NCI-H446 (cell line): ENCODE measurements around the gene PER2.

Experiments used
- DNase-seq, 2 experiments: peaks; one replicate each; lab custom pipeline; 2025; lab: John Stamatoyannopoulos, UW

PER2 gene

DNA sequence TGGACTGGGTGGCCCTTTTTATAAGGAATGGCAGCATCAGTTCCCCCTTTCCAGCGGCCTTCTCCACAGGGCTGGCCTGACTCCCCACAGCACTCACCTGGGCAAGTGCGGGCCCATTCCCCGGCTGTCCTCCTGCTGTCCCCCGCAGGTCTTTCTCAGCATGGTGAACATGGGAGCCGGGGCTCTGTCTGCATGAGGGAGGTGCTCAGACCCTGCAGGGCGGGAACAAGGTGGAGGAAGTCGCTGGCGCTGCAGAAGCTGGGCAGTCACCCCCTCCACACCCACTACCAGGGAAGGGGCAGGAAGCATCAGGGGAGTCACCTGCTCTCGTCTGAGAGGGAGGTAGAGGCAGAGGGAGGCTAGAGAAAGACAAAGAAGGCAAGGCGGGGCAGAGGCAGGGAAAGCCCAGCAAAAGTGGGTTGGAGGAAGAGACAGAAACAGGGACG, 60.8 kb downstream of the PER2 start:
- DNase-seq, result no peak

DNA sequence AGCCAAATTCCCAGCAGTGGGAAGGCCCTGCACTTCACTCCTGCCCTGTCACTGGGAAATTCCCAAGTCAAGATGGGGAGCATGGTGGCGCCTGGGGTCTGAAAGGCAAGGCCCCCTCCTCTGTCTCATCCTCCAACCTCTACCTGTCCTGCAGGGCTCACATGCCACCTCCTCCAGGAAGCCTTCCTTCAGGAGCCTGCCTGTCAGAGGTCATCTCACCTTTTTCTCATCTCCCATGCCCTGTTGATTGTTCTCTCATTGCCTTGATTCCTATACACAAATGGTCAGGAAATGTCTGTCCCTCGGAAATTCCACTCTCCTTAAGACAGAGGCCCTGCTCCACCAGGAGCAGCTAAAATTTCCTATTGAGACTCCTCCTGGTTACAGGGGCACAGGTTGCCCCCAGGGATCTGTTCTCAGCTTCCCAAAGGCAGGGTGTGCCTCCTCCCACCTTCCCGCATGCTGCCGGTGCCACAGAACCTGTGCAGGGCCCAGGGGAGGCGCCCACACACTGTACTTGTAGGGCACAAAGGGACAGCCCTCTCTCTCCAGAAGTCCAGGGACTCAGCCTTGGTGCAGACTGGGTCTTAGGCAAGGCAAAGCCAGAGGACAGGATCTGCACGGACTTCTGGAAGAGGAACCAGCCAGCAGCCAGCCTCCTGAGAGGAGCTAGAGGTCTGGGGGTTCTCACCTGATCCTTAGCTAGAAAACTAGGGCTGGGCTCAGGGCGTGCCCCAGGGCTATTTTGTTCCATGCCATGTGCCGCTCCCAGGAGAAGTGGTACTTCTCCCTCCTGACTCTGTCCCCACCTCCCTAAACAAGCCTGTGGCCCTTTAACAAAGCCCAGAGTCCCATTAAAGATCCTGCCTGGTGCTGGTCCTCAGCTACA, 61.5 kb downstream of the PER2 start:
- DNase-seq, result no peak

DNA sequence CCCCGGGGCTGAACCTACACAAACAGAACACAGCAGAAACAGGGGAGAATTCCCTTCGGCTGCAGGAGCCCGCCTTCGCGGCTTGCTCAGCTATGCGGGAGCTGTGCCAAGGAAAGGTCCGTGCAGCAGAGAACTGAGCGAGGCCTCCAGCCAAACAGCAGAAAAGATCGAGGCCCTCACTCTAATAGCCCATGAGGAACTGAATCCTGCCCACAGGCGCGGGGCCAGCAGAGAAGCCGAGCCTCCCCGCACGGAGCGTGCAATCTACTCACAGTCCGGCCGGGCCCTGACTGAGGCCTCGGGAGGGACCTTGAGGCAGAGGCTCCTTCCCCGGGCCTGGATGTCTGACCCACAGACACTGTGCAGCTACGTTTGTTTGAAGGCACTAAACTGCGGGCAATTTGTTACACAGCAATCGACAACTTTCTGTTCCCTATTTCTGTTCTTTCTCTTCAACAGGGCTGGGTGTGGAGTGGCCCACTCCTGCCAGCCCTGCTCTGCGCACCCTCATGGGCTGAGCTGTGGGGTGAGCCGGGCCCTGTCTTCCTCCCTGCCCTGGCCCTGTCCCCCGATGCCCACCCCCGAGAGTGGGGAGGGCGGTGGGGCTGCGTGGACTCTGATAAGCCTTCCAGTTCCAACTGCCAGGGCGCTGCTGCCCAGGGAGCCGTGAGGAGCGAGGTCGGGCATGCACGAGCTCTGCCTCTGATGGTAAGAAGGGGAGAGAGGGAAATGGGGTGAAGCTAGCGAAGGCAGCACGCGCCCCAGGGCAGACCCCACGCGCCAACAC, 62.3 kb downstream of the PER2 start:
- DNase-seq, result no peak

DNA sequence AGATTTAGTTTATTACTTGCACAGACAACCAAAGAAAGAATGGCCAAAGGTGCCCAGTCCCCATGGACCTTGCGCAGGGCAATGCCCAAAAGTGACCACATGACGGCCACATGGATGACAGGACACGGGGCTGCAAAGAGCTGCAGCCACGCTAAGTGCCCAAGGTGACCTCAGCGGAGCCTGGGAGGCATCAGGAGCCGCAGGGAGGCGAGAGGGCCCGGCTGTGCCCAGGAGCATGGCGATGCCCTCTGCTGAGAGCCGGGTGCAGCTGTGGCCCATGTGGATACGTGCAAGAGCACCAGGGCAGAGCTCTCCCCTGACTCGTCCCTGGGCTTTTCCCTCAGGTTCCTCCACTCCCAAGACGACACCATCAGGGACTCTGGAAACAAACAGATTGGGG, 63.3 kb downstream of the PER2 start:
- no peak for DNase-seq

DNA sequence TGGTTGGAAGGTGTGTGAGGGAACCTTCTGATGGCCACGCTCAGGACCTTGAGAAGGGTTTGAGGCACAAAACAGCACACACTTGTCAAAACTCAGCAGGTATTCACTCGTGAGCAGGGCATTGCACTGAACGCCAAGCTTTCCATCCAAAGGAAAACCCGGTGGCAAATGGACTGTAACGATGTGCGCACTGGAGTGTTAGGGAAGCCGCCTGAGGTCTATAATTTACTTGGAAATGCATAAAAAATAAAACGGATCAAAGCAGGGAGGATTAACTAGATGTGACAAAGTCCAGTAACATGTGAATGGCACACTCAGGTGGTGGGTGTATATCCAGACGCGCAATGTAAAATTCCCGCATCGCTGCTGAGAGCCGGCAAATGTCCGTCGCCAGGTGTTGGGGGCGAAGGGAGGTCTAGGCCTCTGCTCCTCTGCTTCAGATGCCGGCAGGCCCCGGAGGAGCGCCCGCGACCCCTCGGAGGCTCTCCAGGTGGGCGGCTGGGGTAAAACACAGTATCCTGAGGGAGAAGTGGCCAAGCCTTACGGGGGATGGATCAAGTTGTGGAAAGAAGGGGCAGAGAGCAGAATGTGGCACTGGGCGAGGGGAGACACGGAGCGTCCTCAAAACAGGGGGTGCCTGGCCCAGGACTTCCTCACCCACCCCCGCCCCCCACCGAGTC, 63.9 kb downstream of the PER2 start:
- DNase-seq, result no peak

DNA sequence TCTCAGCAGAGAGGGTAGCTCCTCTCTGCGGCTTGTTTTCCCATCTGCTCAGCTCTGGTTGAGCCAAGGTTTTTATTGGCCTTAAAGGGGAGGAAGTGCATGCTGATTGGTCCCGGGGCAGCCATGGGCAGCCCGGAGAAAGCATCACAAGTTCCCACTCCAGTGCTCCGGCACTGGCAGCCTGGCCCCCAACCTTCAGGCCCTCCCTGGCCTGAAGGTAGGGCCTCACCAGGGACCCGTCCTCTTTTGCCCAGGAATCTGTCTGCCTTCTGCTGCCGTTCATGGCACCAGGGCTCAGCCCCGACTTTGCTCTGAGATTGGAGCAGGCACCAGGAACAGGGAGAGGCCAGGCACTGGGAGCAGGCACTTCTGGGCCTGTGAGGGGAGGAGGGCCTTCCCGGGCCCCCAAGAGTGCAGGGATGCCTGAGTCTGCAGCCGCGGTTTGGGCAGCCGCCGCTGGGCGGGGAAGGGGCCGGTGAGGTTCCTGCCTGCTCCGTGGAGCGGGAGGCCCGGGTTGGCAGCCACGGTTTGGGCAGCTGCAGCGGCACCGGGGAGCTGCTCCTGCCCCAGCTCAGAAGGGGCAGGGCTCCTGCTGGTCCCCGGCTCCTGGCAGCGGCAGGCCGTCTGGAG, 67.4 kb downstream of the PER2 start:
- no peak for DNase-seq

DNA sequence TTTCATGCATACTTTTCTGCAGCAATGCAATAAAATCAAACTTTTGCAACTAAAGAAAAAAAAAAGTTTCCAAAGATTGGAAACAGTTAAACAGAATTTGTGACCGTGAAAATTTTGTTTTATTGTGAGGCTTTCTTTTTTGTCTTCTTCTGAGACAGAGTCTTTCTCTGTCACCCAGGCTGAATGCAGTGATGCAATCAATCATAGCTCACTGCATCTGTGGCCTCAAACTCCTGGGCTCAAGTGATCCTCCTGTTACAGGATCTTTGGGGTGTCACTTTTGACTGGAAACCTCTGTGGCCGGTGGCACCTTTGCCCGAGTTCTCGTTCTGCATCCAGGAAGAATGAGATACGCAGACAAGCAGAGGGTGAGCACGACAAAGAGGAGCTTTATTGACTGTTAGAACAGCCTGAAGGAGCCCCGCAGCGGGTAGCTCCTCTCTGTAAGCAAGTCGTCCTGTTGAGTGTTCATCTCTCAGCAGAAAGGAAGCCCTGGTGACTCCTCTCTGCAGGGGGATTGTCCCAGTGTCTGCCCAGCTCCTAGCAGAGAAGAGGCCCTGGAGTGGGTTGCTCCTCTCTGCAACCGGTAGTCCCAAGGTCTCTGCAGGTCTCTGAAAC, 68.0 kb downstream of the PER2 start:
- DNase-seq, result no peak

DNA sequence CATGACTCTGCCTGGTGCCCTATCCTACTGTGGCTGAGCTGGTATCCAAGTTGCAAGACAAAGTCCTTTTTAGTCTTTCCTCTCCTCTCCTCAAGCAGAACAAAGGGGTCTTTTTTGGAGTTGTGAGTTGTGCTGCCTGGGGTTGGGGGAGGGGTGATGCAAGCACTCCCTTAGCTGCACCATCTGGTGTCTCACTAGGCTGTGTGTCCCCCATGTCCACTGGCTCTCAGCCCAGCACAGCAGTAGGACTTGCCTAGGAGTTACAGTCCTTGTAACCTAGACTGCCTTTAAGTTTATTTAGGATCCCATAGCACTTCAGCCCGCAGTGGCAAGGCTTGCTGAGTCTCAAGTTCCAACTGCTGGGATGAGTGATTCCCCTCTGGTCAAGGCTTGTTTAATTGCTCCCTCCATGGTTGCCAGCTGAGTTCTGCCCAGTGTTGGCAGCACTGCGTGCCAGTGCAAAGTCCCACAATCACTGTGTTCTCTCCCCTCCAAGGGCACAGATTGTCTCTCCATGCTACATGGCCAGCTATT, 71.7 kb downstream of the PER2 start:
- peak; percentile 58 to 88 for DNase-seq

DNA sequence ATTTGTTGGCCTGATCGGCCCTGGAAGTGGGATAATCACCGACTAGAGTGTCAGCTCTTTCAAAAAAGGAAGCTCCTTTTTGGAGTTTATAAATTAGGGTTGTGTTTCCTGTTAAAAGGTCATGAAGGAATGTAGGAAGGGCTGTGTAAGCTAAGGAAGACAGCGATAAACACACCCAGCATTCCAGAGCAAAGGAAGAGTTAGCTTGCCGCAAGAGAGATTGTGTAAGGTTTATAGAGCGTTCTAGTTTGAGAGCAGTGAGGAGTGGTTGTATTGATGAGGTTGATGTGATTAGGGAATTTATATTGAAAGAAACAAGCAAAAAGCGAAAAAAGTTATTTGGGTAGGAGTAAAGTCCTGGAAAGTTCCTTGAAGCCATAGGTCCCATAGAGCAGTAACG, 81.4 kb downstream of the PER2 start:
- no peak for DNase-seq

DNA sequence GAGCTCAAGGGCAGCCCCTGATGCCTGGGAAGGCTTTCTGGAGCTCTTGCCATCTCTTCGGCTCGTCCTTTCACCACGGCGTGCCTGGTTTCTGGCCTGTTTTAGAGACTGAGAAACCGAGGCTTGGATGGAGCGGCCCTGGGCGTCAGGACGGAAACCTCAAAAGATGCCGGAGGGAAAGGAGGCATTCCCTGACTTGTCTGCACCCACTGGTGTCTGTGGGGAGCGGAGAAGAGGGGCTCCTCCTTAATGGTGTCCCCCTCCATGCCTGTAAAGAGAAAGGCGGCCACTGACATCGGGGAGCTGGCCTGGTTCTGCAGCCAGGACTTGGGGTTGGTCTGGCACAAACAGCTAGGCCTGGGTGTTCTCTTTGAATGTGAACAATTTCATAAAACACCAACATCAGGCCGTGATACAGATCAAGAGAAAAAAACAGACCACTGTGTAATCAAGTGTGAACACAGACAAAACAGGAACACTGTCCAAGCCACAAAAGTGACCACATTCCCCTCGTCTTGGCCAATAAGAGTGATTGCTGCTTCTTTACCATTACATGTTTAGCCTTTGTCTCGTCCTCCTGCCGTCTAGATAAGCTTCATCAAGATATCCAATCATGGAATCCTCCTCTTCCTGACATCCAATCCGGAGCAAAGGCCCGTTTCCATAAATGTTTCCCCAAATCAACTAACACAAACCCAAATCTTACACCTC, 84.3 kb downstream of the PER2 start:
- DNase-seq, result no peak

DNA sequence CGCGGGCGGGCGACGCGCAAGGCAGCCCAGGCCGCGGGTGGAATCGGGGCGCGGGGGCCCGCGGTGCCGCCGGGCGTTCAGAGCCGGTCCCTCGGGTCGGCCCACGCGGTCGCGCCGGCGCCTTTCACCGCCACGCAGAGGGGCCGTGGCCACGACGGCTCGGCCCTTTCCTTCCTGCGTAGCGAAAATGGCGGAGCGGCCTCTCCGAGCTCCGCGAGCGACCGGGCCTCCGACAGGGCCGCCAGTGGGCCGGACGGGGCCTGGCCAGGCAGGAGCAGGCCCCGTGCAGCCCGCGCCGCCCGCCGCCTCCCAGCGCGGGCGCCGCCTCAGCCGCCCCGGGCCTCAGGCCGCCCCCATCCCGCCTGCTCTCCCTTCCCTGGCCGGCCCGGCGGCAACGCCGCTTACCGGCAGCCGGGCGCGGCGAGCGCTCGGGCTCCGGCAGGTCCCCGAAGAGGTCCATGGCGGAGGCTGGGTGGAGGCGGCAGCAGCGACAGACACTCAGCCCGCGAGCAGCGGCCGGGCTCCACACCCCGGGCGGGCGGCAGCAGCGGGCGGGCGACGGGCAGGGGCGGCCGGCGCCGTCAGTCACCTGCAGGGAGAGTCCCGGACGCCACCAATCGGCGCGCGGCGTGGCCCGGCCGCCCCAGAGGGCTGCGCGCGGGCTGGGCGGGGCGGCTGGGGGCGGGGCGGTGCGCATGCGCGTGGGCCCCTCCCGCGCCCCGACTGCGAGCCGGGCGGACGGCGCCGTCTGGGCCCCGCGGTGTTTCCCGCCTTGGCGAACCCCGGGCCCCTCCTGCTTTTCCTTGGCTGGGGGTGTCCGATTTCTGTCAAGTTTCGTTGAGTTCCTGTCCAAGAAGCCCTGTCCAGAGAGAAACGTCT, 85.1 kb downstream of the PER2 start, which contains the start of gene ILKAP:
ILKAP (minus strand) TSS at position 602 of the 879 bp plus-strand sequence; CDS start at position 460, 142 bp downstream.
- peak; percentile 55 to 88 for DNase-seq

DNA sequence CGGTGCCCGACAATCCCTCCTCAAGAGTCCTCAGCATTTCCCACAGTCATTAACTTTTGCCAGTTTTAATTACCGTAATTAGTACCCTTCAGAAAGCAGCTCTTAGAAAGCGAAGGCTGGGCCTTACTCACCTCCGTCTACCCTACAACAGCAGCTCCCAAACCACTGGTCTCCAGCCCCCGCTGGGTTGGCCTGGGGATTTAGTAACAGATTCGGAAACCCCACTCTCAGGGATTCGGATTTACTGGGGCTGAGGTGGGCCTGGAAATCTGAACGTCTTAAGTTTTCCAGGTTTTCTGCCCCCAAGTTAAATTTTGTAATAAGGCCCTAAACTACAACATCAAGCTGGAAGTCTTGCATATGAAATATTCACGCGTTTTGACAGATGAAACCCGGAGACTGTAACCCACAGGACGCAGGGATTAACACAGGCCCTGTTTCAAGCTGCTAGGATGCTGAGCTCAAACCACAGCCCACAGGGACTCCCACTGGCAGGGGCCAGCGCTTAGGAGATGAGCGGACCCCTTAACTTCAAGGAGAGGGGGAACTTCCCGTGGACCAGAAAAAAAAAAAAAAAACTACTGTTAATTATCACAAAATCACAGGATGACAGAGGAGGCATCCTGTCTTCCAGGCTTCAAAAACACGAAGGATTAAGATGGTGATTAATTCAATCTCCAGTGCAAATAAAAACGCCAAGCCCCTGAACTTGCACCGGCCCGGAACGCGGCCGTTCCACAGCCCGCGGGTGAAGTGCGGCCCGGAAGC, 85.9 kb downstream of the PER2 start:
- no peak for DNase-seq
